NB4 (cell line): Measurements from ENCODE around the gene TFCP2L1.

Experiments used
- POLR2A ChIP-seq: IDR thresholded peaks from 2 replicates; pipeline ENCODE4 v1.6.1; 2011; ENCODE audit warnings: mild to moderate bottlenecking; ENCODE audit not compliant: insufficient read length; ENCODE audit errors: extremely low read depth
- TF ChIP-seq, protein P1 (sequence below): IDR thresholded peaks from 2 replicates; pipeline ENCODE4 v1.6.1; 2011; ENCODE audit warnings: low read depth, low read length
- TF ChIP-seq, protein P2 (sequence below): IDR thresholded peaks from one replicate; pipeline ENCODE4 v1.5.1; 2012; ENCODE audit warnings: low read depth, low read length

DNA sequence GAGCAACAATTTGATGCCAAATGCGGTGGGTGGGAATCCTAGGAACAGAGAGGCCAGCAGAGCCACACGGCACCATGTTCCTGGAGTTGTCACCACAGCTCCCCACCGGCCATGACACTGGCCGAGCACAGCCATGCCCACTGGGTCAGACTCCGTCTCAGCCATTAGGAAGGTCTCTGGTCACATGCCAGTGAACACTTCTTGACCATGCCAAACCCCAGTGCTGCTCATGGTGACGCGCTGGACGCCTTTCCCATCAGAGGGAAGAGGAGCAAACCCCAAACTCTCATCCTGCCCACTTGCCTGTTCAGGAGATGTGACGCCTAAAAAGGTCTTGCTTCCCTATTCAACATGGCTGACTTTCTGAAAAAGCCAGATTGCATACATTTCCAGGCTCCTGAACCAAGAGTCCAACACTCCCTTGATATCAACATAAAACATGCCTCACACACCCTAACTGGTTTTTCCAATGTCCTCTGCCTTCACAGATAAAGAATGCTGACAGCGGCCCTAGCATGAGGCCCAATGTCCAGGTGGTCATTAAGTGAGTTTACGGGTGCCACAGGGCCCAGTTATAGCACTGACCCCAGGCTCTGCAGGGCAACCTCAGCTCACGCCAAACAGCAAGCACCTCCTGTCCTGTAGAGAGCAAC is 31.9 kb downstream of the TFCP2L1 start:
- TF ChIP-seq, protein P1, sequence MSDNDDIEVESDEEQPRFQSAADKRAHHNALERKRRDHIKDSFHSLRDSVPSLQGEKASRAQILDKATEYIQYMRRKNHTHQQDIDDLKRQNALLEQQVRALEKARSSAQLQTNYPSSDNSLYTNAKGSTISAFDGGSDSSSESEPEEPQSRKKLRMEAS, result no peak
- TF ChIP-seq, protein P2, sequence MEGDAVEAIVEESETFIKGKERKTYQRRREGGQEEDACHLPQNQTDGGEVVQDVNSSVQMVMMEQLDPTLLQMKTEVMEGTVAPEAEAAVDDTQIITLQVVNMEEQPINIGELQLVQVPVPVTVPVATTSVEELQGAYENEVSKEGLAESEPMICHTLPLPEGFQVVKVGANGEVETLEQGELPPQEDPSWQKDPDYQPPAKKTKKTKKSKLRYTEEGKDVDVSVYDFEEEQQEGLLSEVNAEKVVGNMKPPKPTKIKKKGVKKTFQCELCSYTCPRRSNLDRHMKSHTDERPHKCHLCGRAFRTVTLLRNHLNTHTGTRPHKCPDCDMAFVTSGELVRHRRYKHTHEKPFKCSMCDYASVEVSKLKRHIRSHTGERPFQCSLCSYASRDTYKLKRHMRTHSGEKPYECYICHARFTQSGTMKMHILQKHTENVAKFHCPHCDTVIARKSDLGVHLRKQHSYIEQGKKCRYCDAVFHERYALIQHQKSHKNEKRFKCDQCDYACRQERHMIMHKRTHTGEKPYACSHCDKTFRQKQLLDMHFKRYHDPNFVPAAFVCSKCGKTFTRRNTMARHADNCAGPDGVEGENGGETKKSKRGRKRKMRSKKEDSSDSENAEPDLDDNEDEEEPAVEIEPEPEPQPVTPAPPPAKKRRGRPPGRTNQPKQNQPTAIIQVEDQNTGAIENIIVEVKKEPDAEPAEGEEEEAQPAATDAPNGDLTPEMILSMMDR, result no peak
- no peak for TF ChIP-seq POLR2A
